Measurements from ENCODE around the gene CDCA4. TPM values are rescaled to one million over a fixed set of nuclear protein-coding genes. Genes with fewer than 3 reads are reported as not detected.

Gene CDCA4
- total RNA-seq, 1 donor = 41.1 TPM

DNA sequence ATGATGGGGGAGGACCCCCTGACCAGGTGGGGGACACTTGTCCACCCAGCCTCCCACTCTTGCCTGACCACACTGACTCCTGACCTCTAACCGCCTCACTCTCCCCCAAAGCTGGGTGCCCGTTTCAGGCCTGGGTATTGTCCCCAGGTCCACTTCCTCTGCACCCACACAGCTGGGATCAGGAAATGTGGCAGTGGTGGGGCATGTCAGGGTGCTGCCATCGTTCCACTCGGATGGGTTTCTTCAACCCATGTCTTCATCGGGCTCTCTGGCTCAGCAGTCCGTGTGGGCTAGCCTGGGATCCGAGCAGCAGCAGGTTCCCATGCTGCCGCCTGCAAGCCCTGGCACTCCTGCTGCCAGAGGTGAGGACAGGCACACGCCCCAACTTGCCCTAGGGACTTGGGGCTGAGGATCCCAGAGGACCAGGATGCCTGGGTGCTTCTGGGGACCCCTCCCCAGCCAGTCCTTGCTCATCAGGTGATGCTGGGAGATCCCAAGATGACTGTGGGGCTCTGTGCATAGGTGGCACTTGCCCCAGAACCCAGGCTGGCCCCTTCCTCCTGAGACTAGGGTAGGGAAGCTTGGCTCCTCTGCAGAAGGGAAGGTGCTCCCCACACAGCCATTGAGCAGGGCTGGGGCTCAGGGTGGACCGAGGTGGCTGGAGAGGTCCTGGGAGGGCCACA is 38.2 kb downstream of the CDCA4 start:
- no peak for DNase-seq (ENCODE audit: low read depth)
- no peak overlapping the region for H3K4me3 ChIP-seq (ENCODE audit: low read depth, low read length)
- TF ChIP-seq, protein P1, sequence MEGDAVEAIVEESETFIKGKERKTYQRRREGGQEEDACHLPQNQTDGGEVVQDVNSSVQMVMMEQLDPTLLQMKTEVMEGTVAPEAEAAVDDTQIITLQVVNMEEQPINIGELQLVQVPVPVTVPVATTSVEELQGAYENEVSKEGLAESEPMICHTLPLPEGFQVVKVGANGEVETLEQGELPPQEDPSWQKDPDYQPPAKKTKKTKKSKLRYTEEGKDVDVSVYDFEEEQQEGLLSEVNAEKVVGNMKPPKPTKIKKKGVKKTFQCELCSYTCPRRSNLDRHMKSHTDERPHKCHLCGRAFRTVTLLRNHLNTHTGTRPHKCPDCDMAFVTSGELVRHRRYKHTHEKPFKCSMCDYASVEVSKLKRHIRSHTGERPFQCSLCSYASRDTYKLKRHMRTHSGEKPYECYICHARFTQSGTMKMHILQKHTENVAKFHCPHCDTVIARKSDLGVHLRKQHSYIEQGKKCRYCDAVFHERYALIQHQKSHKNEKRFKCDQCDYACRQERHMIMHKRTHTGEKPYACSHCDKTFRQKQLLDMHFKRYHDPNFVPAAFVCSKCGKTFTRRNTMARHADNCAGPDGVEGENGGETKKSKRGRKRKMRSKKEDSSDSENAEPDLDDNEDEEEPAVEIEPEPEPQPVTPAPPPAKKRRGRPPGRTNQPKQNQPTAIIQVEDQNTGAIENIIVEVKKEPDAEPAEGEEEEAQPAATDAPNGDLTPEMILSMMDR (IDR thresholded peaks at IDR 0.05; ENCODE audit: insufficient read depth, low read length) = no peak

- no peak for DNase-seq (ENCODE audit: low read depth)
- TF ChIP-seq, protein P1 (IDR thresholded peaks at IDR 0.05; ENCODE audit: insufficient read depth, low read length) = no peak
Observed at GRCh38 chr14:104981699-104982541, 39.0 kb downstream of the CDCA4 start.

GRCh38 chr14:104980611-104981531 is 40.0 kb downstream of the CDCA4 start:
- TF ChIP-seq, protein P1 (IDR thresholded peaks at IDR 0.05; ENCODE audit: insufficient read depth, low read length) = no peak
- no peak for DNase-seq (ENCODE audit: low read depth)
- H3K4me3 ChIP-seq (ENCODE audit: low read depth, low read length) = no peak overlapping the region

More at GRCh38 chr14:104981699-104982541, 39.0 kb downstream of the CDCA4 start:
- H3K4me3 ChIP-seq (ENCODE audit: low read depth, low read length) = no peak overlapping the region

DNA sequence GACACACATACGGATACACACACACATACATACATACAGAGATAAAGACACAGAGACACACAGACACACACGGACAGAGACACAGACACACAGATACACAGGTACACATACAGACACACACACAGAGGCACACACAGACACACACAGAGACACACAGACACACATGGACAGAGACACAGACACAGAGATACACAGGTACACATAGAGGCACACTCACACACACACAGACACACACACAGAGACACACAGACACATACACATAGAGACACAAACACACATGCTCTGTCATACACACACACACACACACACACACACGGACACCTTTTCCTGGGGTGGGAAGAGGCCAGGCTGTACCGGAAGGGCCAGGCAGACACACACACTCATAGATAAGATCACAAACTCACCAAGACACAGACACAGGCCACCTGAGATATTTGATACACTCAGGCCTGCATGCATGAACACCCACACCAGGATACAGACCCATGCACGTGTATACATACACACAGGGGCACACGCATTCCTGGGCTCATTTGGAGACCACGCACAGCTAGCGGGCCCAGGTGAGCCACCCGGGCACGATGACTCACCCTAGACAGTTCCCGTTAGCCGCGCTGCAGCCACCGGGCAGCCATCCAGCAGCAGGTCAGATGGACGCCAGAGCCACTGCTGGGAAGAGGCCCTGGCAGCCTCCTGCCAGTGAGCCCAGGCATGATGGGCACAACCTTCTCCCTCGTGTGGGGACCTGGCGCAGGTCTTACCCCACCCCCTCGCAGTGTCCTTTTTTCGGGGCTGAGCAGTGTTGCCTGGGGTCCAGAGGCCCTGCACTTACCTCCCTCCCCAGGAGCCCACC is 40.9 kb downstream of the CDCA4 start:
- peak; percentile 22 for DNase-seq (ENCODE audit: low read depth)
- TF ChIP-seq, protein P1 (IDR thresholded peaks at IDR 0.05; ENCODE audit: insufficient read depth, low read length) = no peak
- H3K4me3 ChIP-seq (ENCODE audit: low read depth, low read length) = no peak overlapping the region

- DNase-seq (ENCODE audit: low read depth) = no peak
- TF ChIP-seq, protein P1 (IDR thresholded peaks at IDR 0.05; ENCODE audit: insufficient read depth, low read length) = no peak
- H3K4me3 ChIP-seq (ENCODE audit: low read depth, low read length) = peak overlapping the region; percentile 46
Observed at GRCh38 chr14:104978746-104979691, 41.9 kb downstream of the CDCA4 start.
